Central memory CD8-positive, alpha-beta T cell (primary cell): ENCODE data around the gene TRPM6.
A peak's percentile ranks its signal among the peaks of the same experiment; 100 is the strongest.

Source experiments
- ATAC-seq: fragments of 150-1000 bp; cut with Tn5 transposase; replicated peaks from 2 replicates; pipeline ENCODE4 v1.10.0; 2022; ENCODE audit warnings: mild to moderate bottlenecking, moderate FRiP score, moderate number of reproducible peaks; ENCODE audit not compliant: poor library complexity, severe bottlenecking; ENCODE audit errors: extremely low read depth
- DNase-seq, 2 donors: peaks; one replicate each; pipeline ENCODE4 v3.0.0; 2021; ENCODE audit warnings: low spot score in 2 of 2
- H3K27ac Mint-ChIP-seq: one replicate; pipeline ENCODE4 v1.8.0; 2022; ENCODE audit warnings: low read depth, mild to moderate bottlenecking, moderate library complexity, mixed read lengths
- H3K27me3 Mint-ChIP-seq: one replicate; pipeline ENCODE4 v1.8.0; 2022; ENCODE audit warnings: mixed read lengths
- H3K36me3 Mint-ChIP-seq: one replicate; pipeline ENCODE4 v1.8.0; 2022; ENCODE audit warnings: mild to moderate bottlenecking, moderate library complexity, mixed read lengths; ENCODE audit not compliant: insufficient read depth
- H3K4me1 Mint-ChIP-seq: one replicate; pipeline ENCODE4 v1.8.0; 2022; ENCODE audit warnings: mixed read lengths
- H3K4me3 Mint-ChIP-seq: one replicate; pipeline ENCODE4 v1.8.0; 2022; ENCODE audit warnings: mild to moderate bottlenecking, moderate library complexity, mixed read lengths
- H3K9me3 Mint-ChIP-seq: one replicate; pipeline ENCODE4 v1.8.0; 2022; ENCODE audit warnings: mixed read lengths

The TRPM6 gene

DNA sequence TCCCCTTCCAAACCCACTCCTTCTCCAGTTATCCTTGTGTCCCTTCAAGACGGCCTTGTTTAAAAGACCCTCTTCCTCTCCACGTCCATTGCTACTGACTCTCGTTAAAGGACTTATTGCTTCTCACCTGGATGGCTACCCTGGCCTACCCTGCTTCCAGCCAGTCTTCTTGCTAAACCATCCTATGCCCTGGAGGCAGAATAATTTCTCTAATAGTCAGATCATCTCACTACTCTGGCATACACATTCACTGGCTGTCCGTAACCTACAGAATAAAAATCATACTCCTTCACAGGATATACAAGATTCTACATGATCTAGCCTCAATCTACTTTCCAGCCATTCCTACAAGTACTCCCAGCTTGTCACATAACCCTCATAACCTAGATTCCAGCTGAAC, 92.6 kb downstream of the TRPM6 start:
- H3K27ac Mint-ChIP-seq = no peak overlapping the region
- no peaks in the 10 kb centered on the region for H3K9me3 Mint-ChIP-seq
- H3K4me3 Mint-ChIP-seq = no peak overlapping the region
- peaks cover 2% of the 10 kb centered on the region for H3K36me3 Mint-ChIP-seq
- H3K4me1 Mint-ChIP-seq = peaks cover 10% of the 10 kb centered on the region
- peaks cover 5% of the 10 kb centered on the region for H3K27me3 Mint-ChIP-seq
- DNase-seq (no peak), ATAC-seq (no peak)

DNA sequence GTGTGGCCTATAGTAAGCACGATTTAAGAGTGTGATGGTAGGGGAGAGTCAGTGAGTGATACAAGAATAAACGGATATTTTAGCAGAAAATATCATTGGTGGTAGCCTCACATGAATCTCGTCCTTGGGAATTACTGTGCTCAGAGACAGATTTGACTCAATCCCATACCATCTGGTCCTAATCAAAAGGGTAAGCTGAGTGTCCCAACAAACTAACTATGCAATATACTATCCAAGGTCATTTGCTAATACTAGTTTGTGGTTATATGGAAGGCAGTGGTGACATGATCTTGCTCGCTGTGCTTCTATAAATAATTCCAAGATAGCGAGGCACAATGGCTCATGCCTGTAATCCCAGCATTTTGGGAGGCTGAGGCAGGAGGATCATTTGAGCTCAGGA, 103.2 kb downstream of the TRPM6 start:
- Mint-ChIP-seq H3K27me3 (peaks cover 8% of the 10 kb centered on the region), H3K4me1 (no peaks in the 10 kb centered on the region), H3K4me3 (no peak overlapping the region), H3K9me3 (no peaks in the 10 kb centered on the region), H3K27ac (no peak overlapping the region), H3K36me3 (no peaks in the 10 kb centered on the region)
- no peak for DNase-seq
- no peak for ATAC-seq

DNA sequence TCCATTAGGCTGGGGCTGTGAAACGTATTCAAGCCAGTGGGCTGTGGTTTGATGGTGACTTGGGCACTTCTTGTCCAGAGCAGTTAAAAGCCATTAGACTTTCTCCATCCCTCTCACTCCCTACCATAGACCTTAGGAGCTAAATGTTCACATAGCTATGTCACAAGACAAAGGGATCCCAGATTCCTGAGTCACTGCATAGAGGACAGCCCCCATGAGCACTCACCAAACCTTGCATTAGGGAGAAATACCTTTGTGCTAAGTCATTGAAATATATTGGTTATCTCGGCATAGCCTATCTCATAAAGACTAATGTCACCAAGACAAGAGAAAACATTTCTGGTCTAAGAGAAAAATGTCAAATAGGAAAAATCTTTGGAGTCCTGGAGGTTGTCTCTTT, 104.3 kb downstream of the TRPM6 start:
- Mint-ChIP-seq H3K4me3 (no peak overlapping the region), H3K4me1 (no peaks in the 10 kb centered on the region), H3K27ac (no peak overlapping the region), H3K27me3 (peaks cover 4% of the 10 kb centered on the region), H3K9me3 (no peaks in the 10 kb centered on the region), H3K36me3 (no peaks in the 10 kb centered on the region)
- ATAC-seq = no peak
- DNase-seq = no peak

DNA sequence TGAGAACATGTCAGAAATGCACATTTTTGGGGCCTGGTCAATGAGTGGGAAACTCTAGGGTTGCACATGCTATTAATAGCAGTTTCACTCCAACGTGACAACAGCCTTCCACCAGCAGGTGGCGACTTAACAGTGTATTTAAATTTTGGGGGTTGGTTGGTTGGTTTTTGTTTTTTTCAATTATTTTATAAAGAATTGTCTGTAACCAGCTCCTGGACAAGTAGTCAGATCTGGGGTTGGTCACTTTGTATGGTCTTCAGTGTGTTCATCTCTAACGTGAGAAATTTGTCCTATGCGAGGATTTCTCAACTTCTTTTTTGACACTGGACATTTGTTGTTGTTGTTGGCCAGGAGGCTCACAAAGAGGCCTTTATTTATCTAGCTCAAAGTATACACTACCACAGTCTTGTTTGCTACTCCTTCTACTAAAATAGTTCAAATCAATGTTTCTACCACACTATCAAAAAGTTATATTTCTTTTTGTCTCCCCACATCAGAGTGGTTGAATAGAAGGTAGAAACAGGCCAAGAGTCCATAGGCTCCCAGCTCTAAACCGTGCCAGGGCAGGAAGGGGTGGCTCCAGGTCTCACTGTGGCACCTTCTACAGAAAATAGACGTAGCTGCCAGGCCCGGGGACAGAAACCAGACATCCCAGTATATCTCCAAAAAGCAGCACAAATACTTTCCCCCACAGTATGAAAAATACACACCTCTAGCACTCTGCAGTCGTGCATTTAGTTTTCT, 110.4 kb downstream of the TRPM6 start:
- H3K27me3 Mint-ChIP-seq = no peaks in the 10 kb centered on the region
- H3K36me3 Mint-ChIP-seq = no peaks in the 10 kb centered on the region
- ATAC-seq (no peak), DNase-seq (peak; percentile 35 to 49)
- H3K27ac Mint-ChIP-seq = no peak overlapping the region
- no peaks in the 10 kb centered on the region for H3K9me3 Mint-ChIP-seq
- H3K4me3 Mint-ChIP-seq = no peak overlapping the region
- H3K4me1 Mint-ChIP-seq = no peaks in the 10 kb centered on the region

DNA sequence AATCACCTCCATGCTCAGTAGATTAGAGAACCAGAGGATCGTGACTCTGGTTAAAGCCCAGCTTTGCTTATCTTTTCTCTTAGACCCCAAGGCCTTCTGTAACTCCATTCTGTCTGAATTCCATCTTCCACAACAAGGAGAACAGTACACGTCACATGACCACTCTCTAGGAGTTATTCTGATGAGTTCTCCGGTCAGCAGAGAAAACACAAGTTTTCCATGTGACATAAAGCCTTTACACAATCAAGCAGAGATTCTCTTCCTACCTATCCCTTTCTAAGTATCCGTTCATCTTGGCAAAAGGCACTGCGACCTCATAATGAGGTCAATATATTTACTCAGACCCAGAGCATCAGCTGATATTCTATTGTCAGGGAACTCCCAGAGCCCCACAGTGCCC, 112.3 kb downstream of the TRPM6 start:
- ATAC-seq = no peak
- H3K4me1 Mint-ChIP-seq = no peaks in the 10 kb centered on the region
- H3K4me3 Mint-ChIP-seq = no peak overlapping the region
- H3K27ac Mint-ChIP-seq = no peak overlapping the region
- DNase-seq = no peak
- peaks cover 14% of the 10 kb centered on the region for H3K27me3 Mint-ChIP-seq
- no peaks in the 10 kb centered on the region for H3K9me3 Mint-ChIP-seq
- H3K36me3 Mint-ChIP-seq = no peaks in the 10 kb centered on the region

DNA sequence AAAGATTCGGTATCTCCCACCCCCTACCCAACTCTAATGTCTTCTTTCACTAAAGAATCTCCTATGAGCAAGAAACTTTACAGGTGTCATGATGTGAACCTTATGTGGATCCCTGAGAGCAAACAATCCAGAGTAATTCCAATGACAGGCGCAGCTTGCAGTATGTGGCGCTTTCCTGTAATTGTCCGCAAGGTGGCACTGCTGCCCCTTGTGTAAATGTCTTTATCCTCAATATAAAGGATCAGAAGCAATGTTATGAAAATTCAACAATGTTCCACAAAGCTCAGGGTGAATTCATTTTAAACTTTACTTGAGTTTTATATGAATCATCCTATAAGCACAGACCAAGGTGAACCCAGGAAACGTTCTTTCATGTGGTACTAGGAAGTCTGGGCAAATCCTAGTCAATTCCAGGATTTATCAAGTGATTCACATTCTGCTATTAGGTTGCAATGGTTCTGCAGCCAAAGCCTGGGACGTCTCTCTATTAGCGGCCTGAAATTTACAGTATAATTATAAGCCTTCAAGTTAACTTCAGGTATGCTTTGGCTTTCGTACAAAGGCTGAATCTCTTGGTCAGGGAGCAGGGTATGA, 113.7 kb downstream of the TRPM6 start:
- H3K36me3 Mint-ChIP-seq = no peaks in the 10 kb centered on the region
- H3K4me3 Mint-ChIP-seq = no peak overlapping the region
- no peaks in the 10 kb centered on the region for H3K4me1 Mint-ChIP-seq
- ATAC-seq (peak; percentile 43), DNase-seq (peak; percentile 47 to 48)
- peaks cover 20% of the 10 kb centered on the region for H3K27me3 Mint-ChIP-seq
- no peaks in the 10 kb centered on the region for H3K9me3 Mint-ChIP-seq
- H3K27ac Mint-ChIP-seq = no peak overlapping the region

DNA sequence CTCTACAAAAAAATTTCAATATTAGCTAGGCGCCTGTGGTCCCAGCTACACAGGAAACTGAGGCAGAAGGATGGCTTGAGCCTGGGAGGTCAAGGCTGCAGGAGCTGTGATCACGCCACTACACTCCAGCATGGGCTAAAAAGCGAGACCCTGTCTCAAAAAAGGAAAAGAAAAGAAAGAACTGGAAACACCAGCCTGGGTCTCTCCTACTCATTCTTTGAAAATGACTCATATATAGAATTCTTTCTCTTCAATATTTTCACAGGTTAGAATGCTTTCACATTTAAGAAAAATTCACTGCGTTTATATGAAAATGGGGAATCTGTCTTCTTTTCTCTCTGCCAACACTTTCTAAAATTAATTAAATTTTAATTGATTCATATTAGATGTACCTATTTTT, 115.6 kb downstream of the TRPM6 start:
- peaks cover 31% of the 10 kb centered on the region for H3K27me3 Mint-ChIP-seq
- no peak overlapping the region for H3K27ac Mint-ChIP-seq
- no peaks in the 10 kb centered on the region for H3K9me3 Mint-ChIP-seq
- DNase-seq (no peak), ATAC-seq (no peak)
- H3K36me3 Mint-ChIP-seq = no peaks in the 10 kb centered on the region
- no peak overlapping the region for H3K4me3 Mint-ChIP-seq
- no peaks in the 10 kb centered on the region for H3K4me1 Mint-ChIP-seq

DNA sequence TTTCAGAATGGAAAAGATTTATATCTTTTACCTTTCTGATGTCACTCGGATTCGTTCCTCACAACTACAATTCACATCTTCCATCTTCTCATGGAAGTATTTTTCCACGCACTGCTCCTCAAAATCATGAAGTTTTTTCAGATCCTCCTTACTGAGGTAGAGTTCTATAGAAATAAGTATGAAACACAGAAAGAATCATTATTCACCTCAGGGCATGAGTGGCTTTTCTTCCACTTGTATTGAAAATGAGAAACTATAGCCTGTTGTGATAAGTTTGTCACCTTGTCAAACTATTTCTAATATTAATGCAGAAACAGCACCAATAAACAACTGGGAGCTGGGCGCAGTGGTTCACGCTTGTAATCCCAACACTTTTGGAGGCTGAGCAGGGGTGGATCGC, 116.0 kb downstream of the TRPM6 start:
- Mint-ChIP-seq H3K36me3 (no peaks in the 10 kb centered on the region), H3K27ac (no peak overlapping the region), H3K4me1 (no peaks in the 10 kb centered on the region), H3K27me3 (peaks cover 31% of the 10 kb centered on the region), H3K4me3 (no peak overlapping the region), H3K9me3 (no peaks in the 10 kb centered on the region)
- ATAC-seq (no peak), DNase-seq (no peak)

DNA sequence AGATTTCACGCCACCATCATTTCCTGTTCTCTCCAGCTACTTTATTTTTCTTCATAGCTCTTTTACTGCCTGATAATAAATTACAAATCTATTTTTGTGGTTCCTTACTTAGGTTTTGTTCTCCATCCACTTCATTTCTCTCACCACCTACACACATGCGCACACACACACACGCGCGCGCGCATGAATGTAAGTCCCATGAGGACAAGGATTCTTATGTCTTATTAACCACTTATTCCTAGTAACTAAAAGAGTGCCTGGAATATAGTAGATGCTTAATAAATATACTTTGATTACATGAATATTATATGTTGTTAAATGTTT, 116.5 kb downstream of the TRPM6 start:
- no peak for ATAC-seq
- H3K4me1 Mint-ChIP-seq = no peaks in the 10 kb centered on the region
- no peaks in the 10 kb centered on the region for H3K36me3 Mint-ChIP-seq
- H3K27me3 Mint-ChIP-seq = peaks cover 31% of the 10 kb centered on the region
- no peaks in the 10 kb centered on the region for H3K9me3 Mint-ChIP-seq
- no peak overlapping the region for H3K4me3 Mint-ChIP-seq
- no peak overlapping the region for H3K27ac Mint-ChIP-seq
- DNase-seq = no peak

DNA sequence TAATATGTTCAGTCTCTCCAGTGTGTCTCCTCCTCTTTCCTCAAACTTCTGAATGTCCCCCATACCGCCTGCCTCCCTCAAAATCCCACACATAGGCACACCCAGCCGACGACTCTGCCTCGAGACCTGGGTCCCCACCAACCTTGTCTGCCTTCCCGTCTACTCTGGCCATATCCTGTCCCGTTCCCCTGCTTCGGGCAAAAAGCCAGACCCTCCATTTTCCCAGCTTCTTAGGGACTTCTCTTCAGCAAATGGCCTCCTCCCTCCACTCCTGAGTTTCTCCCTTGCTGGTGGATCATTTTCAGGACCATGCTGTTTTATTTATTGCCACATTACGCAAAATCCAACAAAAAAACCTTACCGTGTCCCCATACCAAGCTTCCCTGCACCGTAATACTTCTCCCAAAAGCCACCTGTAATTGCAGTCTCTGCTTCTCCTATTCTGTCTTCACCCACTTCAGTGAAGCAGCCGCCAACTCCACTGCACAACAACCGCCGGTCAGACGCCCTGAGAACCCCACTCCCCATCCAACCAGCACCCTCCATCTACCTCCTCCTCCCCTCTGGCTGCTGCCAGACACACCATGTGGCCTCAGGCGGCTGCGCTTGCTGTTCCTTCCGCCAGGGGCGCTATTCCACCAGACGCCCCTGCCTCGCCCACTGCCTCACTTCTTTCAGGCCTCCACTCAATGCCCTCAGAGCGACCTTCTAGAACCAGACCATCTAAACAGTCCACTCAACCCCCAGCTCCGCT, 117.0 kb downstream of the TRPM6 start:
- peaks cover 31% of the 10 kb centered on the region for H3K27me3 Mint-ChIP-seq
- no peaks in the 10 kb centered on the region for H3K4me1 Mint-ChIP-seq
- no peaks in the 10 kb centered on the region for H3K9me3 Mint-ChIP-seq
- DNase-seq (peak in 1 of 2 donors; percentile 16), ATAC-seq (no peak)
- H3K4me3 Mint-ChIP-seq = no peak overlapping the region
- H3K27ac Mint-ChIP-seq = no peak overlapping the region
- no peaks in the 10 kb centered on the region for H3K36me3 Mint-ChIP-seq

DNA sequence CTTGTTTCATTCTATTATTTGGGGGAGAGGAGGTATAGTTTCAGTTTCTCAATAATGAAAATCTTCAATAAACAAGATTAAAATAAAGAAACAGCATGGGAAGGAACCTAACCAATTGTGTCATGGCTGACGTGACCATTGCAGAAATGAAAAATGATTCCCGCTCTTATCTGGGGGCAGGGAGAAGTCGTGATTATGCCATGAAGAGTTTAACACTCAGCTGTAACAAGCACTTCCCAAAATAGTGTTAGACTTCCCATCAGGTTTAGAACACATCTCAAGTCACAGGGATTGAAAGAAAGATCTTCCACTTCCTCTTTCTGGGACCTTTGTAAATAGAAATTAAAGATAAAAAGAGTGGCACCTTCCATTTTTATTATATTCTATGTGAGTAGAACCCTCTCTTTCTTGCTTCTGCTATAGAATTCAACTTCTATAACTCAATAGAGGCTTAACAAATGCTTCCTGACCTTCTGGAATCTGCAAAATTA, 122.2 kb downstream of the TRPM6 start:
- Mint-ChIP-seq H3K4me3 (no peak overlapping the region), H3K9me3 (no peaks in the 10 kb centered on the region), H3K27me3 (peaks cover 30% of the 10 kb centered on the region)

DNA sequence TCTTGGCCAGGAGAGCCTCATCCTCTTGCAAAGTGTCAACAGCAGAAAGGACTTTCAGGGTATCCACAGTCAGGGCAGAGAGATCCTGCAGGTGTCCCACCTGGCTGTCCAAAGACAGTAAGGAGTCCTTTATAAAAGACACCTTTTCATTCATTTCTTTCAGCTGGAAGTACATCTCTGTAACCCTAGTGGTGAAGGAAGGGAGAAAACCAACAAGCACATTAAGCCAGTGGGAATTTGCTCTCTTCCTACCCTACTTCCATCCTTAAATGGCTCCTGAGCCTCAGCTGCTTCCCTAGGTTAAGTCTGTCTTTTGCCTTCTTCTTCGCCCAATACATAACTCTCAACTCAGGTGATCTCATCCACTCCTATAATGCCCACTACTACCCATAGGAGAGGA, 124.8 kb downstream of the TRPM6 start:
- no peak overlapping the region for H3K27ac Mint-ChIP-seq
- ATAC-seq (no peak), DNase-seq (no peak)
- H3K36me3 Mint-ChIP-seq = no peaks in the 10 kb centered on the region
- peaks cover 12% of the 10 kb centered on the region for H3K27me3 Mint-ChIP-seq
- no peaks in the 10 kb centered on the region for H3K9me3 Mint-ChIP-seq
- H3K4me1 Mint-ChIP-seq = no peaks in the 10 kb centered on the region
- H3K4me3 Mint-ChIP-seq = no peak overlapping the region

More for the DNA sequence above, 122.2 kb downstream of the TRPM6 start:
- no peaks in the 10 kb centered on the region for H3K36me3 Mint-ChIP-seq
- no peaks in the 10 kb centered on the region for H3K4me1 Mint-ChIP-seq
- no peak overlapping the region for H3K27ac Mint-ChIP-seq
- no peak for DNase-seq
- no peak for ATAC-seq
